NCI-H2029 treated with DMSO at 0.1 percent for 48 hours (cell line): ENCODE measurements around the gene NISCH.

ENCODE experiments used
- DNase-seq: peaks from one replicate; lab custom pipeline; 2025; lab: John Stamatoyannopoulos, UW

NISCH gene

GRCh38 chr3:52435246-52436101, 19.9 kb upstream of the NISCH start:
- no peak for DNase-seq

- DNase-seq: no peak
Observed at GRCh38 chr3:52436500-52437149, 18.8 kb upstream of the NISCH start.

GRCh38 chr3:52437326-52438103, 17.9 kb upstream of the NISCH start:
- DNase-seq: no peak

- no peak for DNase-seq
Observed at GRCh38 chr3:52438104-52438376, 17.4 kb upstream of the NISCH start.

- no peak for DNase-seq
Observed at GRCh38 chr3:52438579-52439425, 16.6 kb upstream of the NISCH start.

- DNase-seq: no peak
Observed at GRCh38 chr3:52439426-52440248, 15.8 kb upstream of the NISCH start.

- DNase-seq: no peak
Observed at GRCh38 chr3:52440249-52440551, 15.2 kb upstream of the NISCH start.

- DNase-seq: no peak
Observed at GRCh38 chr3:52440671-52441070, 14.7 kb upstream of the NISCH start.

- no peak for DNase-seq
Observed at GRCh38 chr3:52441091-52441771, 14.2 kb upstream of the NISCH start.

- DNase-seq: no peak
Observed at GRCh38 chr3:52441772-52442332, 13.6 kb upstream of the NISCH start.

- DNase-seq: no peak
Observed at GRCh38 chr3:52442409-52443267, 12.8 kb upstream of the NISCH start.

GRCh38 chr3:52443268-52443610, 12.2 kb upstream of the NISCH start:
- no peak for DNase-seq

GRCh38 chr3:52443791-52444687, 11.4 kb upstream of the NISCH start:
- no peak for DNase-seq

- DNase-seq: no peak
Observed at GRCh38 chr3:52444860-52445793, 10.3 kb upstream of the NISCH start, which contains the start of gene SEMA3G. Gene SEMA3G (minus strand): TSS chr3:52445103. CDS start chr3:52445027, 76 bp downstream.

GRCh38 chr3:52446042-52446441, 9.4 kb upstream of the NISCH start:
- DNase-seq: no peak

- DNase-seq: no peak
Observed at GRCh38 chr3:52446631-52447511, 8.5 kb upstream of the NISCH start.
